SK-N-SH (cell line): ENCODE measurements around the gene CT47B1. TPM values are rescaled to one million over a fixed set of nuclear protein-coding genes. Genes with fewer than 3 reads are reported as not detected.

Source experiments
- CTCF ChIA-PET: fragments of 300-600, 350-600 bp; formaldehyde crosslinking; extraction: SDS; loops from one replicate; lab custom pipeline; 2021; lab: Yijun Ruan, JAX
- POLR2A ChIA-PET: fragments of 350-600 bp; sonication (Branson Sonifier 250); formaldehyde crosslinking; extraction: SDS; loops from one replicate; lab custom pipeline; 2020; ENCODE audit warnings: antibody characterized with exemption, inconsistent platforms; lab: Yijun Ruan, JAX
- DNase-seq: peaks from one replicate; pipeline ENCODE4 v3.0.0; 2012
- H2AFZ ChIP-seq: fragments of 200-600 bp; sonication (generic); 2 replicates; pipeline ENCODE4 v1.8.1; 2016; ENCODE audit warnings: antibody characterized with exemption, mild to moderate bottlenecking, low read depth
- H3F3A ChIP-seq: fragments of 200-600 bp; sonication (generic); replicated peaks from 2 replicates; pipeline ENCODE3; 2016; ENCODE audit warnings: antibody characterized with exemption, mild to moderate bottlenecking; ENCODE audit not compliant: insufficient read depth
- H3K27ac ChIP-seq, 2 experiments: fragments of 200-500 bp in 1 of 2; fragments of 200-600 bp in 1 of 2; sonication (Bioruptor generic) in 1 of 2; sonication (generic), shearing (Covaris generic) in 1 of 2; 2 replicates each; pipeline versions ENCODE4 v1.5.1 to v1.6.1; 2014 to 2016; ENCODE audit warnings: low read depth in 2 of 2, inconsistent platforms in 1 of 2, low read length in 1 of 2, mild to moderate bottlenecking in 1 of 2, mixed read lengths in 1 of 2
- H3K27me3 ChIP-seq: fragments of 200-600 bp; sonication (generic), shearing (Covaris generic); 2 replicates; pipeline ENCODE4 v1.6.1; 2016; ENCODE audit warnings: mixed run types; ENCODE audit not compliant: insufficient read depth
- H3K36me3 ChIP-seq, 2 experiments: fragments of 200-500 bp in 1 of 2; fragments of 200-600 bp in 1 of 2; sonication (Bioruptor generic) in 1 of 2; sonication (generic) in 1 of 2; replicated peaks in 1 of 2; 2 replicates each; pipeline versions ENCODE3 to v1.5.1; 2014 to 2016; ENCODE audit warnings: low read length in 1 of 2, mild to moderate bottlenecking in 1 of 2; ENCODE audit not compliant: insufficient read depth in 2 of 2, control insufficient read depth in 1 of 2
- H3K4me1 ChIP-seq, 2 experiments: fragments of 200-500 bp in 1 of 2; fragments of 200-600 bp in 1 of 2; sonication (Bioruptor generic) in 1 of 2; sonication (generic), shearing (Covaris generic) in 1 of 2; 2 replicates each; pipeline versions ENCODE4 v1.5.1 to v1.6.1; 2014 to 2016; ENCODE audit warnings: low read depth in 1 of 2, low read length in 1 of 2, mixed run types in 1 of 2; ENCODE audit not compliant: insufficient read depth in 2 of 2, control insufficient read depth in 1 of 2
- H3K4me2 ChIP-seq: fragments of 200-600 bp; sonication (generic), shearing (Covaris generic); 2 replicates; pipeline ENCODE4 v1.6.1; 2017; ENCODE audit warnings: mixed run types
- H3K4me3 ChIP-seq, 2 experiments: fragments of 200-500 bp in 1 of 2; fragments of 200-600 bp in 1 of 2; sonication (Bioruptor generic) in 1 of 2; sonication (generic), shearing (Covaris generic) in 1 of 2; 2 replicates each; pipeline versions ENCODE4 v1.5.1 to v1.8.1; 2014 to 2016; ENCODE audit warnings: low read depth in 2 of 2, inconsistent platforms in 1 of 2, low read length in 1 of 2, mild to moderate bottlenecking in 1 of 2, mixed read lengths in 1 of 2, moderate library complexity in 1 of 2
- H3K79me2 ChIP-seq: fragments of 200-600 bp; sonication (generic); 2 replicates; pipeline ENCODE4 v1.8.1; 2017; ENCODE audit warnings: mild to moderate bottlenecking; ENCODE audit not compliant: insufficient read depth
- H3K9ac ChIP-seq: fragments of 200-600 bp; sonication (generic); 2 replicates; pipeline ENCODE4 v1.6.1; 2017; ENCODE audit warnings: mixed run types
- H3K9me2 ChIP-seq: fragments of 200-600 bp; sonication (generic); 2 replicates; pipeline ENCODE4 v1.6.1; 2017; ENCODE audit warnings: mixed run types
- H3K9me3 ChIP-seq: fragments of 200-600 bp; sonication (generic); 2 replicates; pipeline ENCODE4 v1.6.1; 2017; ENCODE audit warnings: mixed run types, mild to moderate bottlenecking, moderate library complexity
- H4K20me1 ChIP-seq: fragments of 200-600 bp; sonication (generic); 2 replicates; pipeline ENCODE4 v1.6.1; 2017; ENCODE audit warnings: mild to moderate bottlenecking, mixed run types; ENCODE audit not compliant: insufficient read depth
- CTCF ChIP-seq: fragments of 200-600 bp; sonication (generic); IDR thresholded peaks from 2 replicates; pipeline ENCODE4 v1.6.1; 2017; ENCODE audit warnings: antibody characterized with exemption, mild to moderate bottlenecking, moderate library complexity
- EP300 ChIP-seq, 2 experiments: IDR thresholded peaks; 2 replicates each; pipeline versions ENCODE4 v1.4.0 to v1.6.1; 2012; ENCODE audit warnings: borderline replicate concordance in 1 of 2, low read depth in 1 of 2, low read length in 1 of 2
- FOXJ3 ChIP-seq: sonication (generic); formaldehyde crosslinking; IDR thresholded peaks from 2 replicates; pipeline ENCODE4 v1.5.1; 2020; ENCODE audit warnings: mild to moderate bottlenecking, missing genetic modification reagents
- FOXM1 ChIP-seq: IDR thresholded peaks from 2 replicates; pipeline ENCODE4 v1.4.0; 2012; ENCODE audit warnings: low read depth, mild to moderate bottlenecking
- GABPA ChIP-seq: IDR thresholded peaks from 2 replicates; pipeline ENCODE4 v1.4.0; 2012; ENCODE audit warnings: low read depth, mild to moderate bottlenecking
- IRF3 ChIP-seq: fragments of 150-350 bp; IDR thresholded peaks from 2 replicates; pipeline ENCODE4 v1.6.1; 2016; ENCODE audit warnings: mild to moderate bottlenecking, low read depth, low read length
- MAX ChIP-seq: IDR thresholded peaks from 2 replicates; pipeline ENCODE4 v1.4.0; 2012; ENCODE audit warnings: low read depth
- MEF2A ChIP-seq: IDR thresholded peaks from 2 replicates; pipeline ENCODE4 v1.4.0; 2012; ENCODE audit warnings: low read depth, borderline replicate concordance
- NFIC ChIP-seq: IDR thresholded peaks from 2 replicates; pipeline ENCODE4 v1.4.0; 2012; ENCODE audit warnings: borderline replicate concordance
- RFX5 ChIP-seq: IDR thresholded peaks from 2 replicates; pipeline ENCODE4 v1.6.1; 2012; ENCODE audit warnings: mild to moderate bottlenecking, improper control_type of control experiment, low read length
- SMC3 ChIP-seq: IDR thresholded peaks from 2 replicates; pipeline ENCODE4 v1.6.1; 2012; ENCODE audit warnings: low read depth, low read length, improper control_type of control experiment
- TAF1 ChIP-seq: IDR thresholded peaks from 2 replicates; pipeline ENCODE4 v1.6.1; 2012; ENCODE audit warnings: low read depth, mild to moderate bottlenecking, low read length, moderate library complexity, borderline replicate concordance
- USF1 ChIP-seq: IDR thresholded peaks from 2 replicates; pipeline ENCODE4 v1.4.0; 2012; ENCODE audit warnings: low read depth, borderline replicate concordance
- USF2 ChIP-seq: fragments of 150-350 bp; IDR thresholded peaks from 2 replicates; pipeline ENCODE4 v1.6.1; 2017; ENCODE audit warnings: antibody characterized with exemption, low read length, low read depth, borderline replicate concordance
- YY1 ChIP-seq: IDR thresholded peaks from 2 replicates; pipeline ENCODE4 v1.4.0; 2012; ENCODE audit warnings: low read depth, mild to moderate bottlenecking
- ZBTB33 ChIP-seq: IDR thresholded peaks from 2 replicates; pipeline ENCODE4 v1.4.0; 2012; ENCODE audit warnings: low read depth, borderline replicate concordance
- WGBS: methylation state at CpG from one replicate; pipeline ENCODE4 v1.1.6; 2017; ENCODE audit warnings: low lambda C conversion rate; 5-methylcytosine and 5-hydroxymethylcytosine counted together
- polyA plus RNA-seq, 3 experiments: library from polyadenylated mRNA; depleted of rRNA; stranded (reverse); fragments of >200 nt; gene quantifications; 2 replicates each; pipeline ENCODE4 v1.2.3, GENCODE V29; 2012

CT47B1 gene
- polyA plus RNA-seq, 1 of the 3 experiments (the other 2 are of a cell fraction): not detected

- Histone ChIP-seq H3F3A (no peaks in the 10 kb centered on the region), H2AFZ (no peak overlapping the region), H3K4me2 (no peak overlapping the region), H3K36me3 (no peaks in the 10 kb centered on the region), H3K79me2 (no peaks in the 10 kb centered on the region), H3K4me3 (no peak overlapping the region), H3K9me2 (no peaks in the 10 kb centered on the region), H3K4me1 (no peaks in the 10 kb centered on the region), H3K27me3 (no peaks in the 10 kb centered on the region), H3K9me3 (no peaks in the 10 kb centered on the region), H3K9ac (no peak overlapping the region), H4K20me1 (no peaks in the 10 kb centered on the region), H3K27ac (no peak overlapping the region)
- WGBS: 8% methylated on average over 1 of the region's 1 CpG
- no peak for DNase-seq
- ChIA-PET CTCF (no interaction called here), POLR2A (no interaction called here)
- TF ChIP-seq USF1: no peak
- TF ChIP-seq FOXJ3 (CRISPR knock-in tag): no peak
- no peak for TF ChIP-seq GABPA
- TF ChIP-seq MEF2A: no peak
- no peak for TF ChIP-seq CTCF
- no peak for TF ChIP-seq USF2
- TF ChIP-seq NFIC: no peak
- TF ChIP-seq YY1: no peak
- no peak for TF ChIP-seq MAX
- TF ChIP-seq FOXM1: no peak
- TF ChIP-seq SMC3: no peak
- no peak for TF ChIP-seq IRF3
- TF ChIP-seq RFX5: no peak
- TF ChIP-seq TAF1: no peak
- no peak for TF ChIP-seq EP300 (IDR thresholded peaks at IDR 0.05; ENCODE audit: borderline replicate concordance in 1 of 2, low read depth in 1 of 2, low read length in 1 of 2)
- TF ChIP-seq ZBTB33: no peak
Measured at GRCh38 chrX:120824021-120824420, 51.6 kb downstream of the CT47B1 start.
